BLaER1 treated with 17β-estradiol and CSF1 and Interleukin-3, amounts not matched to agents 10 nM and 100 nM (cell line): ENCODE data around the gene BDP1.
"Not testable (repeated sequence)": the region's sequence is repeated elsewhere in the genome, so short reads cannot be mapped to it uniquely, and the experiment has no call there.

ENCODE experiments used
- H3K27ac ChIP-seq, 11 experiments: shearing (Covaris generic); formaldehyde crosslinking; 2 replicates each; pipeline ENCODE4 v1.8.1; 2022
- H3K27me3 ChIP-seq, 11 experiments: shearing (Covaris generic); formaldehyde crosslinking; 2 replicates each; pipeline ENCODE4 v1.8.1; 2022
- H3K36me3 ChIP-seq, 11 experiments: shearing (Covaris generic); formaldehyde crosslinking; 2 replicates each; pipeline ENCODE4 v1.8.1; 2022
- H3K4me1 ChIP-seq, 10 experiments: shearing (Covaris generic); formaldehyde crosslinking; 2 replicates each; pipeline ENCODE4 v1.8.1; 2022
- H3K4me2 ChIP-seq, 11 experiments: shearing (Covaris generic); formaldehyde crosslinking; 2 replicates each; pipeline ENCODE4 v1.8.1; 2022
- H3K4me3 ChIP-seq, 10 experiments: shearing (Covaris generic); formaldehyde crosslinking; 2 replicates each; pipeline ENCODE4 v1.8.1; 2022
- H3K9ac ChIP-seq, 11 experiments: shearing (Covaris generic); formaldehyde crosslinking; 2 replicates each; pipeline ENCODE4 v1.8.1; 2022
- H3K9me3 ChIP-seq, 11 experiments: shearing (Covaris generic); formaldehyde crosslinking; replicated peaks in 1 of 11; 2 replicates each; pipeline ENCODE4 v1.8.1; 2022
- H4K20me1 ChIP-seq, 11 experiments: shearing (Covaris generic); formaldehyde crosslinking; 2 replicates each; pipeline ENCODE4 v1.8.1; 2022
- Cebpa-rat ChIP-seq, 11 experiments: shearing (Covaris generic); IDR thresholded peaks; 2 replicates each; pipeline ENCODE4 v1.8.1; 2022

BDP1 gene

DNA sequence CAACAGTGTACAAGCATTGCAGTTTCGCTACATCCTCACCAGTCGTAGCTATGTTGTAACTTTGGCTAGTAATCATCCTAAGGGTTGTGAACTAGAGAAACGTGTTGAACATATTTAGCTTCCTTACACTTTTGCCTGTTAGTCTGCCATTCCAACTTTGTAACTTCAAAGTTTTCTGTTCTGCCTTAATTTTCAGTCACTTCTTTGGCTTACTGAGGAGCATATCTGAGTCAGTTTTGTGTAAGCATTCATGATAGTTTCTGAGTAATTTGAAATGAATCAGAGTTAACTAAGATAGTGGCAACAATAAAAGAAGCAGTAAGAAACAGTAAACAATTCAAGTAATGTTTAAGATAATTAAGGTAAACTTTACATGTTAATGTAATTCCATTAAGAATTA is 72.8 kb downstream of the BDP1 start:
- H3K36me3 ChIP-seq = peaks cover 42 to 89% (median 77%) of the 10 kb centered on the region in 11 experiments
- H3K27ac ChIP-seq = no peak overlapping the region

GRCh38 chr5:71529682-71530081 is 74.2 kb downstream of the BDP1 start:
- H3K9ac ChIP-seq = no peak overlapping the region
- H3K27ac ChIP-seq = no peak overlapping the region
- 0 out of 22 replicates have a peak, but pooled peaks cover 0 to 5% (median 0%) of the 10 kb centered on the region in 11 experiments for H4K20me1 ChIP-seq
- TF ChIP-seq Cebpa-rat (IDR thresholded peaks at IDR 0.05) = no peak
- H3K36me3 ChIP-seq = peaks cover 35 to 90% (median 78%) of the 10 kb centered on the region in 11 experiments
- no peaks in the 10 kb centered on the region for H3K27me3 ChIP-seq
- H3K4me1 ChIP-seq = peaks cover 0 to 31% (median 10%) of the 10 kb centered on the region in 10 experiments; a peak in 13 of 20 replicates
- H3K4me3 ChIP-seq = no peak overlapping the region
- H3K9me3 ChIP-seq = no peaks in the 10 kb centered on the region
- H3K4me2 ChIP-seq = peak overlapping the region in 1 of 11 experiments; percentile 52; a peak in 1 of 22 replicates

More for the DNA sequence above, 72.8 kb downstream of the BDP1 start:
- H3K9ac ChIP-seq = no peak overlapping the region
- no peak overlapping the region for H3K4me2 ChIP-seq
- H3K4me1 ChIP-seq = peaks cover 0 to 18% (median 6%) of the 10 kb centered on the region in 10 experiments; a peak in 12 of 20 replicates
- H3K9me3 ChIP-seq = peaks cover 0 to 3% (median 0%) of the 10 kb centered on the region in 11 experiments; a peak in 2 of 22 replicates
- TF ChIP-seq Cebpa-rat (IDR thresholded peaks at IDR 0.05) = no peak
- no peaks in the 10 kb centered on the region for H4K20me1 ChIP-seq
- H3K27me3 ChIP-seq = no peaks in the 10 kb centered on the region
- no peak overlapping the region for H3K4me3 ChIP-seq

- Histone ChIP-seq H3K4me2 (peak overlapping the region in 6 of 11 experiments; percentile 41 to 78 (median 60); a peak in 12 of 22 replicates), H3K9me3 (no peaks in the 10 kb centered on the region), H3K27ac (peak overlapping the region in 10 of 11 experiments; percentile 9 to 69 (median 43); a peak in 15 of 22 replicates), H3K36me3 (peaks cover 44 to 100% (median 90%) of the 10 kb centered on the region in 11 experiments), H3K4me1 (peaks cover 0 to 40% (median 10%) of the 10 kb centered on the region in 10 experiments; a peak in 13 of 20 replicates), H3K9ac (peak overlapping the region in 2 of 11 experiments; percentile 16 to 26; a peak in 1 of 22 replicates), H3K4me3 (no peak overlapping the region), H4K20me1 (peaks cover 0 to 6% (median 0%) of the 10 kb centered on the region in 11 experiments; a peak in 3 of 22 replicates), H3K27me3 (no peaks in the 10 kb centered on the region)
- TF ChIP-seq Cebpa-rat (IDR thresholded peaks at IDR 0.05) = no peak
Observed at GRCh38 chr5:71533142-71533541, 77.7 kb downstream of the BDP1 start.

DNA sequence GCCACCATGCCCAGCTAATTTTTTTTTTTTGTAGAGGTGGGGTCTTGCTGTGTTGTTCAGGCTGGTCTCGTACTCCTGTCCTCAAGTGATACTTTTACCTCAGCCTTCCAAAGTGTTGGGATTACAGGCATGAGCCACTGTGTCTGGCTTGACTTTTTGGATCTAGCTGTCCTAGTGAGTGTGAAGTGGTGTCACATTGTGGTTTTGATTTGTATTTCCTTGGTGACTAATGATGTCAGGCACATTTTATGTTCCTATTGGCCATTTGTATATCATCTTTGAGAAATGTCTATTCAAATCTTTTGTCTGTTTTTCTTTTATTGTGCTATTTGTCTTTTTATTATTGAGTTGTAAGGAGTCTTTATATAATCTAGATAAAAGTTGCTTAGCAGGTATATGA is 78.2 kb downstream of the BDP1 start:
- H3K4me3 ChIP-seq = no peak overlapping the region
- H3K4me1 ChIP-seq = peaks cover 0 to 40% (median 10%) of the 10 kb centered on the region in 10 experiments; a peak in 13 of 20 replicates
- peak overlapping the region in 9 of 11 experiments; percentile 22 to 69 (median 49); a peak in 15 of 22 replicates for H3K27ac ChIP-seq
- peaks cover 0 to 6% (median 0%) of the 10 kb centered on the region in 11 experiments; a peak in 3 of 22 replicates for H4K20me1 ChIP-seq
- H3K27me3 ChIP-seq = no peaks in the 10 kb centered on the region
- H3K9ac ChIP-seq = peak overlapping the region in 1 of 11 experiments; percentile 26; a peak in 1 of 22 replicates
- peaks cover 48 to 100% (median 93%) of the 10 kb centered on the region in 11 experiments for H3K36me3 ChIP-seq
- no peak for TF ChIP-seq Cebpa-rat (IDR thresholded peaks at IDR 0.05)
- H3K4me2 ChIP-seq = peak overlapping the region in 6 of 11 experiments; percentile 41 to 78 (median 60); a peak in 12 of 22 replicates
- H3K9me3 ChIP-seq = no peaks in the 10 kb centered on the region

GRCh38 chr5:71537687-71538086 is 82.2 kb downstream of the BDP1 start:
- Histone ChIP-seq H3K9me3 (no peaks in the 10 kb centered on the region), H3K4me3 (no peak overlapping the region), H3K27me3 (no peaks in the 10 kb centered on the region), H3K27ac (no peak overlapping the region), H4K20me1 (peaks cover 0 to 6% (median 0%) of the 10 kb centered on the region in 11 experiments; a peak in 3 of 22 replicates), H3K9ac (no peak overlapping the region), H3K4me1 (peaks cover 0 to 27% (median 10%) of the 10 kb centered on the region in 10 experiments; a peak in 13 of 20 replicates), H3K36me3 (peaks cover 77 to 100% (median 97%) of the 10 kb centered on the region in 11 experiments), H3K4me2 (peak overlapping the region in 2 of 11 experiments; percentile 31 to 42; a peak in 4 of 22 replicates)
- no peak for TF ChIP-seq Cebpa-rat (IDR thresholded peaks at IDR 0.05)

DNA sequence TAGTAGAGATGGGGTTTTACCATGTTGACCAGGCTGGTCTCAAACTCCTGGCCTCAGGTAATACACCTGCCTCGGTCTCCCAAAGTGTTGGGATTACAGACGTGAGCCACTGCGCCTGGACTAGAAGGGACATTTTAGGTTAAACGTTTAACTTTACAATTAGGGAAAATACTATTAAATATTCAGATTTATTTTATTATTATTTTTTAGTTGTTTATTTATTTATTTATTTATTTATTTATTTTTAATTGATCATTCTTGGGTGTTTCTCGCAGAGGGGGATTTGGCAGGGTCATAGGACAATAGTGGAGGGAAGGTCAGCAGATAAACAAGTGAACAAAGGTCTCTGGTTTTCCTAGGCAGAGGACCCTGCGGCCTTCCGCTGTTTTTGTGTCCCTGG is 95.4 kb downstream of the BDP1 start:
- peaks cover 11 to 30% (median 20%) of the 10 kb centered on the region in 11 experiments; a peak in 20 of 22 replicates for H3K9me3 ChIP-seq
- H3K4me2 ChIP-seq, H3K4me1 ChIP-seq, H3K9ac ChIP-seq, H3K4me3 ChIP-seq, H3K27ac ChIP-seq, H3K27me3 ChIP-seq, H4K20me1 ChIP-seq: not testable (repeated sequence)
- H3K36me3 ChIP-seq = peaks cover 86 to 100% (median 94%) of the 10 kb centered on the region in 11 experiments

DNA sequence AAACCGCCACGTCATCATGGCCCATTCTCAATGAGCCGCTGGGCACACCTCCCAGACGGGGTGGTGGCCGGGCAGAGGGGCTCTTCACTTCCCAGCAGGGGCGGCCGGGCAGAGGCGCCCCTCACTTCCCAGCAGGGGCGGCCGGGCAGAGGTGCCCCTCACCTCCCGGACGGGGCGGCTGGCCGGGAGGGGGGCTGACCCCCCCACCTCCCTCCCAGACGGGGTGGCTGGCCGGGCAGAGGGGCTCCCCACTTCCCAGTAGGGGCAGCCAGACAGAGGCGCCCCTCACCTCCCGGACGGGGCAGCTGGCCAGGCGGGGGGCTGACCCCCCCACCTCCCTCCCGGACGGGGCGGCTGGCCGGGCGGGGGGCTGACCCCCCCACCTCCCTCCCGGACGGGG is 96.1 kb downstream of the BDP1 start:
- not testable (repeated sequence) for H3K4me3 ChIP-seq, H3K27ac ChIP-seq, H4K20me1 ChIP-seq, H3K27me3 ChIP-seq, H3K4me2 ChIP-seq, H3K4me1 ChIP-seq, H3K9ac ChIP-seq
- H3K36me3 ChIP-seq = peaks cover 85 to 100% (median 94%) of the 10 kb centered on the region in 11 experiments
- peaks cover 11 to 30% (median 20%) of the 10 kb centered on the region in 11 experiments; a peak in 20 of 22 replicates for H3K9me3 ChIP-seq

- not testable (repeated sequence) for H3K4me2 ChIP-seq, H3K27ac ChIP-seq, H3K4me3 ChIP-seq, H3K9ac ChIP-seq, H3K4me1 ChIP-seq, H4K20me1 ChIP-seq, H3K27me3 ChIP-seq
- H3K36me3 ChIP-seq = peaks cover 84 to 100% (median 94%) of the 10 kb centered on the region in 11 experiments
- peaks cover 11 to 30% (median 20%) of the 10 kb centered on the region in 11 experiments; a peak in 20 of 22 replicates for H3K9me3 ChIP-seq
Observed at GRCh38 chr5:71552026-71552749, 96.7 kb downstream of the BDP1 start.

DNA sequence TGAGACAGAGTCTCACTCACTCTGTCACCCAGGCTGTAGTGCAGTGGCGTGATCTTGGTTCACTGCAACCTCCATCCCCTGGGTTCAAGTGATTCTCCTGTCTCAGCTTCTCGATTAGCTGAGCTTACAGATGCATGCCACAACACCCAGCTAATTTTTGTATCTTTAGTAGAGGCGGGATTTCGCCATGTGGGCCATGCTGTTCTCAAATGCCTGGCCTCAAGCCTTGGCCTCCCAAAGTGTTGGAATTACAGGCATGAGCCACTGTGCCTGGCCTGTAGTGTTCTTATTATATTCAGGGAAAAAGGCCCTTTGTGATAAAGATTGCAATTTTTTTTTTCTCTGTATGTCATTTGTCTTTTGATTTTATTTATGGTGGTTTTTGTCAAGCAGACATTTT is 107.7 kb downstream of the BDP1 start:
- H3K9ac ChIP-seq = no peak overlapping the region
- H3K4me1 ChIP-seq = no peaks in the 10 kb centered on the region
- TF ChIP-seq Cebpa-rat (IDR thresholded peaks at IDR 0.05) = no peak
- no peak overlapping the region for H3K27ac ChIP-seq
- H3K27me3 ChIP-seq = no peaks in the 10 kb centered on the region
- no peak overlapping the region for H3K4me3 ChIP-seq
- H3K9me3 ChIP-seq = no peaks in the 10 kb centered on the region
- peaks cover 79 to 98% (median 91%) of the 10 kb centered on the region in 11 experiments for H3K36me3 ChIP-seq
- no peak overlapping the region for H3K4me2 ChIP-seq
- H4K20me1 ChIP-seq = no peaks in the 10 kb centered on the region; a peak in 1 of 22 replicates
